ENCODE measurements around the gene INPP5K.
"Not testable (repeated sequence)": the region's sequence is repeated elsewhere in the genome, so short reads cannot be mapped to it uniquely, and the experiment has no call there.

INPP5K gene

DNA sequence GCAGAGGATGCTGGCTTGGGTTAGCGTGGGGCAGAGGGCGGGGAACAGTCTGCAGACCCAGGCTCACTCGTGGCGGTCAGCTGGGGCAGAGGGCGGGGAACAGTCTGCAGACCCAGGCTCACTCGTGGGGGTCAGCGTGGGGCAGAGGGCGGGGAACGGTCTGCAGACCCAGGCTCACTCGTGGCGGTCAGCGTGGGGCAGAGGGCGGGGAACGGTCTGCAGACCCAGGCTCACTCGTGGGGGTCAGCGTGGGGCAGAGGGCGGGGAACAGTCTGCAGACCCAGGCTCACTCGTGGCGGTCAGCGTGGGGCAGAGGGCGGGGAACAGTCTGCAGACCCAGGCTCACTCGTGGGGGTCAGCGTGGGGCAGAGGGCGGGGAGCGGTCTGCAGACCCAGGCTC lies 7.7 kb downstream of the INPP5K start:
- not testable (repeated sequence) for DNase-seq (ENCODE audit: low read depth in 1 of 2, low spot score in 1 of 2)

DNA sequence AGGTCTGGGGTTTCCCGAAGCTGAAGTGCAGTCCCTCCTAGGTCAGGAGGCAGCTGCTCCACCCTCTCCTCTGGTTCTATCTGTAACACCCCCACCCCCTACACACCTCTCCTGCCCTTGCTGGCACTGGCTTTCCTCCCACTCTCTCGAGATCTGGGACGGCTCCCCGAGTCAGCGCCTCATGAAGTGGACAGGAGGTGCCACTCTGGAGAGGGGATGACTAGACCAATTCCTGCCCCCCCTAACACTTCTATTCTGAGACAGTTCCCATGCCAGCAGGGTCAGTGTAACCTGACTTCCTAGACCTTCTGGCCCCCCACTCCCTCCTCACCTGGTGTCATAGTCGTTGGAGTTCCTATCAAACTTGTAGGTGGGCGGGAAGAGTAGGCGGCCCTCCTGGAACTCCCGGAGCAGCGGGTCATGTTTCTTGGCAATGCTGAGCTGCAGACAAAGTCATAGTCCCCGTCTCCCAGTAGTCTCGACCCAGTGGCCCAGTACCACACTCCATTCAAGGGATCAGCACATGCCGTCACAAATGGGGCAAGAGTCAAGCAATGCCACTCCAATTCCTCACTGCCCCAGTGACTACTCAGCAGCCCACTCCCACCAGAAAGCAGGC lies 9.7 kb downstream of the INPP5K start:
- DNase-seq (ENCODE audit: low read depth in 1 of 2, low spot score in 1 of 2) = no peak

DNA sequence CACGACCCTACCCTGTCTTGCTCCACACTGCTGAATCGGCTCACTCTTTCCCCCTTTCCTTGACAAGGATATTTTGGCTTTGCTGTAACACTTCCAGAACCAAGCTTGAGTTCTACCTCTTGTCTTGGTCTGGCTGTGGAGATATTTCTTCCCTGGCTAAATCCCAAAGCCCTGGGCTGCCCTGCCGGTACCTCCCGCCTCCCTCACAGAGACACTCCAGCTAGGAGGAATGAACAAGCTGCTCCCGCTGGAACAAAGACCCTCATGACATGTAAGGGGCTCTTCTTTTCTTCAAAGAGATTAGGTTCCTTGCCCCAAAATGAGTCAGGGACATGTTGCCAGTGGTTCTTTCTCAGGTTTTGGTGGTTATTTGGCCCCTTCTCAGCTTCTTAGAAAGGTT lies 10.8 kb downstream of the INPP5K start:
- DNase-seq (ENCODE audit: low read depth in 1 of 2, low spot score in 1 of 2) = no peak

DNA sequence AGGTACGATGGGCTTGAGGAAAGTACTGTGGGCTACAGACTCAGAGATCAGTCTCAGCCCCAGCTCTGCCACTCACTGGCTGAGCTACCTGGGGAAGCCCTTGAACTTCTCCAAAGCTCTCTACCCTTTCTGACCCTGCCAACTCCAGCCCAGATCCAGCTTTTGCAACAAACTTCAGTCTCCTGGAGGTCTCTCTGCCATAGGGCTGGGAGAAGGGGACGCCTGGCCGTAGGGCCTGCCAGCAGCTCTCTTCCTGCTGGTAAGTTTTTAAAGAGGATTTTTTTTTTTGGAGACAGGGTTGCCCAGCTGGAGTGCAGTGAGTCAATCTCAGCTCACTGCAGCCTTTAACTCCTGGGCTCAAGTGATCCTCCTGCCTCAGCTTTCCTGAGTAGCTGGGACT lies 11.5 kb downstream of the INPP5K start:
- DNase-seq (ENCODE audit: low read depth in 1 of 2, low spot score in 1 of 2) = no peak

DNA sequence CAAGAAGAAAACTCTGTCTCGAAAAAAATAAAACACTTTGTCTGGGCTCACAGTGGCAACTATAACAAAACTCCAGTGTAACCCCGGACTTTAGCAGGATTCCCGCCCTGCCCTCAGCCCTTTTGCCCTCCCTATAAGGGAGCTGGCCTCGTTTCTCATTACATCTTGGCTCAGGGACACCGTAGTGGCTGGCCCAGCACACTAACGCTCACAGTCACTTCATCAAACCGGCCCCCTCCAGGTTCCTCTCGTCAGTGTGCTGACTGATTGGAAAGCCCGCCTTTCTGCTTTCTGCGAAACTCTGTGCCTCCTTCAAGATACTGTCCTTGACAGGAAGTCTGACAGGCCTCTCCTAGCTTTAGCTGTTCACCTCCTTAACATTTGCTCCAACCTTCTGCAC lies 12.7 kb downstream of the INPP5K start:
- DNase-seq (ENCODE audit: low read depth in 1 of 2, low spot score in 1 of 2) = no peak

DNA sequence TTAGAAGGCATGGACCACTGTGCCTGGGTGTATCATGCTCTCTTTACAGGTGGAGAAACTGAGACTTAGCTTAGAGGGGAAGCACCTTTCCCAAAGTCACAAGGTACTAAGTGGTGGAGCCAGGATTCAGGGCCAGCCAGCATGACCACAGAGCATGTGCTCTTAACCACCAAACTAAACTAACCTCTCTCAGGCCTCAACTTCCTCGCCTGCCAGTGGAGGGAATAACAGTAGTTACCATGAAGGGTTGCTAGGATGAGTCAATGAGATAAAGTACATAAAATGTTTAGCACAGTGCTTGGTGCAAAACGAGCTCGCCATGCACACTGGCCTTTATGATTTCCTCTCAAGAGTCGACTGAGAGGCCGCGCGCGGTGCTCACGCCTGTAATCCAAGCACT lies 17.5 kb downstream of the INPP5K start:
- DNase-seq (ENCODE audit: low read depth in 1 of 2, low spot score in 1 of 2) = no peak

DNA sequence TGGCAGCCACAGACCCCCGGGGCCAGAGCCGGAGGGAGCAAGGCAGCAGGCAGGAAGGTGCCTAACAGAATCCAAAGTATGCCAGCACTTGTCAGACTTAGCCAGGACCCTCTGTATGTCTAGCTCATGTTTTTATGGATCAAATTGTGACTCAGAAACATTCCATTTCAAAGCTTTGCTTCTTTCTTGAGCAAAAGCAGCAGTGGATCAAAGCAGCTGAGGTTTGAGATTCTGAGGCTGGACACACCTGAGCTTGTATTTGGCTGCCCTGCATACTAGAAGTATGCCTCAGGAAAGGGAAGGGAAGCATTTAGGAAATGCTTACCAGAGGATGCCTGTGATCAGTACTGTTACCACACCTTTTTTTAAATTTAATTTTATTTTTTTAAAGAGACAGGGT lies 18.2 kb downstream of the INPP5K start:
- DNase-seq (ENCODE audit: low read depth in 1 of 2, low spot score in 1 of 2) = no peak

DNA sequence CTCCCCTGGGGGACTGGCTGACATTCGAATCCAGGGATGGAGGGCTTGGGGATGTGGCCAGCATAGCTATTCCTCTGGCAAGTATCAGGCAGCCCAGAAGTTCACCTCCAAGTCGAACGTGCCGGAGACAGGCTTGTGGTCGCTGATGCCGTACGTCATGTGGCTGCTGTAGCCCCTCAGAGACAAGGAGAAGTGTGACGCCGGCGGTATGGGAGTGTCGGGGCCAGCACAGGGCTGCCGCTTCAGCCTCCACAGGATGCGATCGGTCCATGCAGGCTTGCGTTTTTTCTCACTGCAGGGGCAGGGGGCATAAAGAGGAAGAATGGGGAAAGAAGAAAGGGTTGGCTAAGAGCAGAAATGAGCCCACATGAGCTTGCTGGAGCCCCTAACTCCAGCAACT lies 18.6 kb downstream of the INPP5K start:
- DNase-seq (ENCODE audit: low read depth in 1 of 2, low spot score in 1 of 2) = no peak

DNA sequence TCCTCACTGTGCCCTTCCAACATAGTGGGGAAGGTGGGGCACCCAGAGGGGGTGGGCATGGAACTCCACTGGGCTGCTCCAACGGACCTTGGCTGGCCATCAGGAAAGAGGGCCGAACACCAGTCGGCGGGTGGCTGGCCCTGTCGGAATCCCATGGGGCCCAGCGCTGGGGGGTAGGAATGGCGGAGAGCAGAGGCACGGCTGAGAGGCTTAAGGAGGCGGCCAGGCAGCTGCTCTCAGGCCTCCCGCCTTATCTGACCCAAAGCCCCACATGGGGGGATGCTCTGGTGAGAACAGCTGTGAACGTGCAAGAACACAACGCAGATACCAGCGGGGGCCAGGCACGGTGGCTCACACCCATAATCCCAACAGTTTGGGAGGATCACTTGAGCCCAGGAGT lies 19.5 kb downstream of the INPP5K start:
- no peak for DNase-seq (ENCODE audit: low read depth in 1 of 2, low spot score in 1 of 2)

DNA sequence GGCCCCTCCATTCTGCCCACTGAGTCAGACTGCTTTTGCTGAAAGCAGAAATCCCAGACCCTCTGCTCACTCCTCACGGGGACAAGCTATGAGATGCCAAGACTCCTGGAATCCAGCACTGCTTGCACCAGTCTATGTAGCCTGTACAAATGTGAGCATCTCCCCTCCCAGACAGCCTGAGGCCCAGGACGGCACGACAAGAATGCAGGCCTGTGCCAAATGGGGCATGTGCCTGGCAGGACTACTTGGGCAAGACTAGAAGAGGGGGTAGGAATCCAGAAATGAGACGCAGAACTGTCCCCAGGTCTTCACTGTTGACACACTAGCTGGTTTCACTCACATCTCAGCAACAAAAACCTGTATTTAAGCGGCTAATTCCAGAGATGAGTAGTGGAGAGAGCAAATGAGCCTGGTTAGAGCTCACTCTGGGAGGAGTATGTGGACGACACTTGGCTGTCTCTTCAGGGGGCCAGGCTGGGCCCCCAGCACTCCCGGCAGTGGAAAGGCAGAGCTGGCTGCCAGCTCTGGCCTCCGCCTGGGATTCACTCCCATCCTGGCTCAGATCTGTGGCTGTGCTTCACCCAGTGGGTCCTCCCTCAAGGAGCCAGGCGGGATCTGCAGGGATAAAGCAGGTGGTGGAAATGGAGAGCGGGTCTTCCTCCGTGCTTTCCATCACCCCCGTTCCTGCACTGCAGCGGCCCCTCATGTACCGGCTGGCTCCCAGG lies 21.0 kb downstream of the INPP5K start:
- DNase-seq (ENCODE audit: low read depth in 1 of 2, low spot score in 1 of 2) = no peak

DNA sequence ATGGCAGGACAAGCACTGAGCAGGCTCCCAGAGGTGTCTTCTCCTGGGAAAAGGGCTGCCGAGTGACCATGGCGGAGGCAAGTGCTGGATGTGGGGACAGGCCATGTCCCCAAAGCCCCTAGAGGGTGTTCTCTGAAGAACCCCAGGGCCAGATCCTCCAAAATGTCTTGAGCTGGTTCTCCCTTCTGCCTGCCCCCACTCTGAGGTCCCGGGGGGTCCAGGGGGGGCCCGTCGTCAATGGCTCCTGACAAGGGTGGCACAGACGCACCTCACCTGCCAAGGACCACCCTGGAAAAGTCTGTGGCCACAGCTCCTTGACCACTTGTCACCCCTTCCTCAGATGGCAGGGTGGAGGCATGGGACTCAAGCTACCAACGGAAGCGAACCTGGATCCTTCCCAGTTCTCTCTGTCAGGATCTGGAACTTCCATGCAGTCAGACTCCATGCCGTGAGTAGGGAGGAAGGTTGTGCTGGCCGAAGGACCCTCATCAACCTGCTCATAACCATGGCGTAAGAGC lies 21.6 kb downstream of the INPP5K start:
- DNase-seq (ENCODE audit: low read depth in 1 of 2, low spot score in 1 of 2) = no peak

DNA sequence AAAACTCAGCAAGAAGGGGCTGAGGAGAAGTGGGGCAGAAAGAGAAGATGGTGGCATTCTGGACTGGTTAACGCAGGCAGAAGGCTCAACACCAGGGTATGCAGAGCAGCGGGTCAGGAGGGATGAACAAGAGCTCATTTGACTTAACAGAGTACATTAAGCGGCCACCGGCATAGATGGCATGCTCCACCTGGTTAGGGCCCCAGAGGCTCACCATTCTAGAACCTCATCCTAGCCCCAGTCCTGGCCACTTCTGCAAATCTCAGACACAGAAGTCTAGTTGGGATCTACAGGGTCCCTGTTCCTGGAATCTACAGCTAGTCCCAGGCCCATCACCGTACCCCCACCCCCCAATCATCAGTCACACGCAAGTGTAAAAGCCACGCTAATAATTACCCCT lies 22.2 kb downstream of the INPP5K start:
- no peak for DNase-seq (ENCODE audit: low read depth in 1 of 2, low spot score in 1 of 2)

DNA sequence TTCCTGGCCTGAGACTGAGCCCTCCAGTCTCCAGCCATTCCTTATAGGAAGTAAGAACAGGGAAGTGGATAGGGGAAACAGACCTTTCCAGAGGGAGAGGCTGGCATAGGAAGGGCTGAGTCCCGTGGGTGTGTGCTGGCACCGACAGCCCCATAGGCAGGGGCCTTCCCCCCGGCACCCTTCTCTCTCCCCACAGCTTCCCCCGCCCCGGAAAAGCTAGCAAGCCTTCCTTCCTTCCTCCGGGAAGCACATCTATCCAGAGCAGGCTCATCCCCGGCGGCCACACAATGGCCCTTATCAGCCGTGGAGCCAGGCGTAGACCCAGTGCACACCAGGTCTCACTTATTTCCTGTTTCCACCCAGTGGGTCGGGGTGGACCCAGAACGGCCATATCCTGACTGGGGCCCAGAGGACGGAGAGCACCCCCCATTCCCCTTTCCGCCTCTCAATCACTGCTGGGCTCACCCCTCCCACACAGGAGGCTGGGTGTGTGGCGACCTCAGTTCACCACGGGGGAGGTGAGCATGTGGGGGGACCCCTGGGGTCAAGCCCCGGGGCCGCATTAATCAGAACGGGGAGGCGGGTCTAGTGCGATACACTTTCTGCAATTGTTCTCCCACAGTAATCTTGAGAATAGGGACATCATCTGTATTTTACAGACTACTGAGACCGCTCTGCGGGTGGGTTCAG lies 23.0 kb downstream of the INPP5K start:
- no peak for DNase-seq (ENCODE audit: low read depth in 1 of 2, low spot score in 1 of 2)

DNA sequence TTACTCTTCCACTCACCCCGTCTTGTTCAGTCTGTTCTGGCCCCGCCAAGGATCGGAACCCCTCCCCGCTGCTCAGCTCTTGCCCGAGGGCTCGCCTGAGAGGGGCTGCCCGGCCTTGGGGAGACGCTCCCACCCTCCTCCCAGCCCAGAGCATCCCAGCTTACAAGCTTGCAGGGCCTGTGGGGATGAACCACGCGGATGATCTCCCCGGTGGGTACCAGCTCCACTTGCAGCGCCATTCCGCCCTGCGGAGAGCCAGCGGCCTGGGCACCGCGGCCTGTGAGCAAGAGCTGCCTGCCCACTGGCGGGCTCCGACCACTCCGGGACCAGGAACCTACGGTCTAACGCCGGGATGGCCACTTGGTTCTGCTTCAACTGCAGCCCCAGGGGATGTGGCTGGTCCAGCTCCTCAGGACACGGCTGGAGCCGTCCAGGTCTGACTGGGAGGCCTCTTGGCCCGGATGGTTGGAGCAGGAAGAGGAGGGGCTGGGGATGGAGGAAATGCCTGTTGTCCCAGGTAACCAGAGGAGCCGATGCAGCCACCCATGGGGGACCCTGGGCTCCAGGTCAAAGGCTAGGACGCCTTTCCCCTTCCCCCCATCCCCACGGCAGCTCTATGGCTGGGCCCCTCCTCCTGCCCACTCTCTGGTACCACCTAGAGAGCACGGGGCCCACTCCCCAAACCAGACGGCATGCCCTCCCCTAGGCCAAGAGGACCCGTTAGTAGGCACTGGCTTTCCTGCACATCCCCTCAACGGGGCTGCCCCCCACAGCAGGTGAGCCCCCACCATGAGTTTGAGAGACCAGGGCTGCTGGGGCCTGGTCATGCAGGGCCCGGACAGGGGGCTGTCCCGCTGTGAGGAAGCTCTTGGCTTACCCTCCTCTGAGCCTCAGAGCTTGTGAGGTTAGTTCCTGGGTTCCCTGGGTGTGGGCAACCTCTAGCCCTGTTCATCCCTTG lies 23.9 kb downstream of the INPP5K start, which contains the start of gene MYO1C:
MYO1C (minus strand) TSS at position 438 of the 958 bp plus-strand sequence; CDS start at position 239, 199 bp downstream.
- no peak for DNase-seq (ENCODE audit: low read depth in 1 of 2, low spot score in 1 of 2)

DNA sequence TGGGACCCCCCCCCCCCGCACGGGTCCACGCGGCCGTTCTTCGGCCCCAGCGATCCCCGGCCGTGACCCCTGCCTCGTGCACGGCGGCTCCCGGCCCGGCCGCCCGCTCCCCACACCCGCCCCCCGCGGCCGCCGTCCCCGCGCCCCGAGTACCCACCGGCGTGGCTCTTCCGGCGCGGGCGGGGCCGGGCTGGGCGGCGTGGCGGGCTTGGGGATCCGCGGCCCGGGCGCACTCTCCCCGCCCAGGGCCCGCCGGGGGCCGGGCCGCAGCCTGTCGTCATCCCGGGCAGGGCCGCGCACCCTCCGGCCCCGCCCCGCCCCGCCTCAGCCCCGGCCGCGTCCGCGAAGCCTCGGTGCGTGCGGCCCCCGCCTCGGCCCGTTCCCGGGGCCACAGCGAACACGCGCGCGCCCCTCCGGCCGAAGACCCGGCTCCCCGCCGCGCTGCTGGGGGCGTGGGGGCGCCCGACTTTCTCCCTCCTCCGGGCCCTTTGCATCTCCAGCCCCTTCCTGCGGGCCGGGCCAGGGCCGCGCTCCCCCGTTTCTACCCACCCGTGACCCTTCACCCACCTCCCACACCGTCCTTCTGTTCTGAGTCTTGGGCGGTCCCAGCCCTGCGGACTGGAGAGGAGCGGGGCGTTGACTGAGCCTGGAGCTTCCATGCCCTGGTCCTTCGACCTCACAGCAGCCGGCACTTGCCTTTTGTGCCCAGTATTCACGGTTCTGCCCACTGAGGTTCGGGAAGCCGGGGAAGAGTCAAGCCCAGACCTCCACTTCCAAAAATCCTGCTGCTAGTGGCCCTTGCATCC lies 24.8 kb downstream of the INPP5K start:
- DNase-seq (ENCODE audit: low read depth in 1 of 2, low spot score in 1 of 2) = no peak

DNA sequence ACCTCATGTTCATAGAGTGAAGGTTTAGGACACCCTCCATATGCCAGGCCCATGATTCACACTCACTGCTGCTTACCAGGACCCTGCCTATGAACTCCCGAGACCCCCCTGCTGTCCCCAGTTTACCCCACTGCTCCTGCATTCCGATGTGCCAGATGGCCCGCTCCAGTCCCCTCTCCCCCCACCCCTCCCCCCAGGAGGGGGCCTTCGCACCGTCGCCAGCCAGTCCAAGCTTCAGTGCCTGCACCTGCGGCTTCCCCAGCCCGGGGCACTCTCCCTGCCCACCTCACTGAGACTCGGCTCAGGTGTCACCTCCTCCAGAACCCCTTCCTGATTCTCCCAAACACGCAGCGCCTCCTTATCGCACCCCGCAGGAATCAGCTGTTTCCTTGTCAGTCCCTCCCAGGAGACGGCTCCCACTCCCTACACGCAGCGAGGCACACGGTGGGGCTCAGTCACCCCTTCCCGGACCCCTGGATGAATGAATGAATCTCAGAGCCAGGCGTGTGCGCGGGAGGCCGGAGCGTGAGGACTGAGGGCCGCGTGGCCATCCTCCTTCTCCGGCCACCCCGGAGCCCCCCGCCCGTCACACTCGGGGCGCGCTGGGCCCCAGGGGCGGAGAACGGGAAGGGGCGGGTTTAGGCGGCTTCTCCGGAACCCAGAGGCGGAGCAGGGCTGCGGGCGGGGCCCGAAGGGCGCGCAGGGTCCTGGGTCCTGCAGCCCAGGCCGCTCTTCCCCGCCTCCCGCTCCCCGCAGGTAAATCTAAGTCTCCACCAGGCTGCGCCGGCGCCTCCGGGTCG lies 25.6 kb downstream of the INPP5K start:
- DNase-seq (ENCODE audit: low read depth in 1 of 2, low spot score in 1 of 2) = peak; percentile 36 to 53

DNA sequence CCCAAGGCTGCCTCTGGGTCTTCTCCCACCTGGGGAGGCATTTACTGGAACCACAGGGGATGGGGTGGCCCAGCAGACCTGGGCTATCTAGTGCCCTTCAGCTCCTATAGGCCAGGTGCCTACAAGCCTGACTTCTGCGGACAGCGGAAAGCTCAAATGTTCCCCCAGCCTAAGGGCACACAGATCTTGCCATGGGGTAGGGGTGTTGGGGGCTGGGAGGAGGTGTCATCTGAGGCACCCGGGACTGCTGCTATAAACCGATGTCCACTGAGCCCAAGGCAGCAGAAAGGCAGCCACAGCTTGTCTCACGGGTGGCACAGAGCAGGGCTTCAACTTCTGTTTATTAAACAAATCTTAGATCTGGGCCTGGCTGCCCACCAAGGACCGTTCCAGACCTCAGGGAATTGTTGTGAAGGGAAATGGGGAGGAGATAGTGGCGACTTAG lies 27.6 kb downstream of the INPP5K start:
- DNase-seq (ENCODE audit: low read depth in 1 of 2, low spot score in 1 of 2) = no peak

DNA sequence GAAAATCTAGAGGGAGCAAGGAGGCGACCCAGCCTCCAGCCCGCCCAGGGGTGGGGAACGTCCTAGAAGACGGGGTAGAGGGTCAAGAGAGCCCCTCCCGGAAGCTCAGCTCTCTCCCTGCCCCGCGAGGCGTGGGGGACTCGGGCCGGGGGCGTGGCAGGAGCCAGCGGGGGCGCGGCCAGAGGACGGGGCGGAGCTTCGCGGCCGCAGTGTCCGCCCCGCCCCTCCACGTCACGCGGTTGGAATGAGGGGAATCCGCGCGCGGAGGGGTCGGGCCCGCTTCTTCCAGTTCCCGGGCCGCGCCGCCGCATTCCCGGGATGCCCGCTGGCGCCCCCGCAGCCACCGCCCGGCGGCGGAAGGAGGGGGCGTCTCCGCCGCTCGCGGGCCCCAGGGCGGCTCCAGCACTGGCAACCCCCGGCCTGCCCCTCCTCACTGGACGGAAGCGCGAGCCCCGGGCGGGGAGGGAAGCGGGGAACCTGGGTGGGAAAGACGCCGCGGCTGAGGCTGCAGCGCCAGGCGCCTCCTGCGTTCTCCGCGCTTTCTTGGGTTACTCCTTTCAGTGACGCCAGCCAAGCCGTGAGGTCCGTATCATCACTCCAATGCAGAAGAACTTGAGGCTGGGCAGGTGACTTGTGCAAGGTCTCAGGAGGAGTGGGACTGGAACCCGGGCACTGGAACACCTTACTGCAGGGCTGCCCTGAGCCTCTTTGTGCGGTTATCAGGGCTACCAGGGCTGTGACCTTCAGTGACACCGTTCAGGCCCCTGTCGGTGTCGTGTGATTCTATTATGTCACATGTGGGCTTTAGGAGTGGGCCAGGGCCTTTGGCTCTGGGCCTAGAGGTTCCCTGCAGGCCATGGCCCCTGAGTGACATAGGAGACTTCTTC lies 28.2 kb downstream of the INPP5K start:
- DNase-seq (ENCODE audit: low read depth in 1 of 2, low spot score in 1 of 2) = peak; percentile 60 to 61
